Measurements from ENCODE around the gene DCDC2. TPM values are rescaled to one million over a fixed set of nuclear protein-coding genes. Genes with fewer than 3 reads are reported as not detected.

Gene DCDC2
- total and polyA plus RNA-seq, 10 donors = 0.02 to 0.03 TPM; not detected in 8

DNA sequence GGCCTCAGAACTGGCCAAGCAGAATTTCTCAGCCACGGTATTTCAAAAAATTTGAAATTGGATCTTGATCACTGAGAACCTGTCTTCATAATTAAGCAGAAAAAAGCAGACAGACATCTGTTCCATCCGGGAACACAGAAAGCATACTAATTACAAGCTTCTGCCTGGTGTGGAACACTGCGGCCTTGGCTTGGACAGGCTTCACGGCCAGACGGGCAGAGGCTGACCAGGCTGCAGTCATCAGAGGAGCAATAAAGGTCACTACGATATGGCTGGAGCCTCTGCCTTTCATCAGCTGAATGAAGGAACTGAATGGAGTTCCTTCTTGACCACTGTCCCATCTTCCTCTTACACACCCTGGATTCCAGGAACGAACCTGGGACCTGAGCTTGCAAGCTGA lies 235.7 kb downstream of the DCDC2 start:
- Histone ChIP-seq H3K4me1 (no peaks in the 10 kb centered on the region), H3K27ac (no peak overlapping the region), H3K36me3 (no peaks in the 10 kb centered on the region), H3K9me3 (peaks cover 0 to 2% (median 0%) of the 10 kb centered on the region in 8 donors), H3K27me3 (replicated peaks in 1 of 7) (peaks cover 0 to 40% (median 13%) of the 10 kb centered on the region in 7 donors), H3K4me3 (no peak overlapping the region)
- WGBS, 5 donors = 75 to 83% (median 76%) methylated on average over 7 of the region's 7 CpGs
- intact Hi-C loops (cut with DNase I; ENCODE audit: low total_unique reads) = no loop called here
- TF ChIP-seq POLR2A (IDR thresholded peaks at IDR 0.05) (no peak), POLR2AphosphoS5 (IDR thresholded peaks at IDR 0.05) (no peak)
- TF ChIP-seq, protein P1, sequence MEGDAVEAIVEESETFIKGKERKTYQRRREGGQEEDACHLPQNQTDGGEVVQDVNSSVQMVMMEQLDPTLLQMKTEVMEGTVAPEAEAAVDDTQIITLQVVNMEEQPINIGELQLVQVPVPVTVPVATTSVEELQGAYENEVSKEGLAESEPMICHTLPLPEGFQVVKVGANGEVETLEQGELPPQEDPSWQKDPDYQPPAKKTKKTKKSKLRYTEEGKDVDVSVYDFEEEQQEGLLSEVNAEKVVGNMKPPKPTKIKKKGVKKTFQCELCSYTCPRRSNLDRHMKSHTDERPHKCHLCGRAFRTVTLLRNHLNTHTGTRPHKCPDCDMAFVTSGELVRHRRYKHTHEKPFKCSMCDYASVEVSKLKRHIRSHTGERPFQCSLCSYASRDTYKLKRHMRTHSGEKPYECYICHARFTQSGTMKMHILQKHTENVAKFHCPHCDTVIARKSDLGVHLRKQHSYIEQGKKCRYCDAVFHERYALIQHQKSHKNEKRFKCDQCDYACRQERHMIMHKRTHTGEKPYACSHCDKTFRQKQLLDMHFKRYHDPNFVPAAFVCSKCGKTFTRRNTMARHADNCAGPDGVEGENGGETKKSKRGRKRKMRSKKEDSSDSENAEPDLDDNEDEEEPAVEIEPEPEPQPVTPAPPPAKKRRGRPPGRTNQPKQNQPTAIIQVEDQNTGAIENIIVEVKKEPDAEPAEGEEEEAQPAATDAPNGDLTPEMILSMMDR (IDR thresholded peaks at IDR 0.05 in 8 of 11, conservative IDR thresholded peaks at IDR 0.05 in 3 of 11) = no peak
- DNase-seq = no peak

Small RNA genes within 50 kb of the gene (small RNA-seq; reads per million reads assigned to genes)
- gene RF00218 = 0 reads per million in 4 donors
- gene RNU6-391P = 0 reads per million in 4 donors

Other genes with a start within 250 kb of the DCDC2 start
- gene NRSN1, start 231.8 kb downstream of the DCDC2 start, total RNA-seq = not detected
- under 1 TPM in 1 of 3 donors, not detected in 2; 0.03 TPM for gene NRSN1, start 231.8 kb downstream of the DCDC2 start, polyA plus RNA-seq
- 10 to 100 TPM; 14.6 to 23.7 (median 19.1) TPM for gene MRS2, start 44.9 kb upstream of the DCDC2 start, total RNA-seq
- 10 to 100 TPM in 2 of 3 donors, 1 to 10 TPM in 1; 10.0 to 12.2 (median 12.0) TPM for gene MRS2, start 44.9 kb upstream of the DCDC2 start, polyA plus RNA-seq
- 1 to 10 TPM; 1.7 to 4.3 (median 2.5) TPM for gene GPLD1, start 131.5 kb upstream of the DCDC2 start, total RNA-seq
- gene GPLD1, start 131.5 kb upstream of the DCDC2 start, polyA plus RNA-seq = under 1 TPM; 0.15 to 0.41 (median 0.32) TPM
- gene ALDH5A1, start 136.9 kb upstream of the DCDC2 start, total RNA-seq = 10 to 100 TPM in 5 of 7 donors, 1 to 10 TPM in 2; 7.7 to 16.6 (median 11.5) TPM
- 1 to 10 TPM; 5.7 to 7.6 (median 6.7) TPM for gene ALDH5A1, start 136.9 kb upstream of the DCDC2 start, polyA plus RNA-seq